Testis (tissue), 2 donors: Measurements from ENCODE around the gene ASAP2.

ENCODE experiments used
- CTCF ChIP-seq, 3 experiments: fragments of 450-650 bp in 2 of 3; fragments of 200-600 bp in 1 of 3; sonication (generic) in 1 of 3; IDR thresholded peaks; one replicate each; pipeline ENCODE4 v1.5.1; 2016 to 2019; ENCODE audit warnings: antibody characterized with exemption in 3 of 3, mild to moderate bottlenecking in 2 of 3, moderate library complexity in 1 of 3
- POLR2A ChIP-seq: fragments of 450-650 bp; IDR thresholded peaks from one replicate; pipeline ENCODE4 v1.6.1; 2017; ENCODE audit warnings: antibody characterized with exemption, mild to moderate bottlenecking, moderate library complexity

GRCh38 chr2:9214873-9215272 is 8.3 kb downstream of the ASAP2 start:
- no peak for TF ChIP-seq CTCF (IDR thresholded peaks at IDR 0.05)
- TF ChIP-seq POLR2A: no peak
